MCF 10A (cell line): ENCODE measurements around the gene SLC4A3. TPM values are rescaled to one million over a fixed set of nuclear protein-coding genes. Genes with fewer than 3 reads are reported as not detected.

Experiments
- BruUV-seq: library from RNA; stranded (reverse); fragments of 400-500 nt; replicated peaks from 2 replicates; lab custom pipeline; 2021; lab: Mats Ljungman, UMichigan
- CTCF ChIA-PET: fragments of 300-600 bp; sonication (Branson Sonifier 250); formaldehyde crosslinking; extraction: SDS; loops from one replicate; lab custom pipeline; 2021; ENCODE audit warnings: antibody characterized with exemption, inconsistent platforms; lab: Yijun Ruan, JAX
- POLR2A ChIA-PET: fragments of 300-600, 350-650 bp; sonication (Branson Sonifier 250); formaldehyde crosslinking; extraction: SDS; loops from one replicate; lab custom pipeline; 2020; ENCODE audit warnings: antibody characterized with exemption, inconsistent platforms; lab: Yijun Ruan, JAX
- DNase-seq: peaks from one replicate; pipeline ENCODE4 v3.0.0-alpha.2; 2018; ENCODE audit not compliant: unreplicated experiment
- H3K27ac Mint-ChIP-seq: one replicate; pipeline ENCODE4 v1.8.0; 2022; ENCODE audit warnings: mild to moderate bottlenecking, low read depth, mixed read lengths; ENCODE audit not compliant: unreplicated experiment
- H3K27me3 Mint-ChIP-seq: one replicate; pipeline ENCODE4 v1.8.0; 2022; ENCODE audit warnings: mixed read lengths; ENCODE audit not compliant: insufficient read depth, unreplicated experiment
- H3K36me3 Mint-ChIP-seq: one replicate; pipeline ENCODE4 v1.8.0; 2022; ENCODE audit warnings: mild to moderate bottlenecking, moderate library complexity, mixed read lengths; ENCODE audit not compliant: insufficient read depth, unreplicated experiment
- H3K4me1 Mint-ChIP-seq: one replicate; pipeline ENCODE4 v1.8.0; 2022; ENCODE audit warnings: mixed read lengths; ENCODE audit not compliant: insufficient read depth, unreplicated experiment
- H3K4me3 Mint-ChIP-seq: one replicate; pipeline ENCODE4 v1.8.0; 2022; ENCODE audit warnings: mild to moderate bottlenecking, moderate library complexity, mixed read lengths; ENCODE audit not compliant: unreplicated experiment
- H3K9me3 Mint-ChIP-seq: one replicate; pipeline ENCODE4 v1.8.0; 2022; ENCODE audit warnings: mixed read lengths; ENCODE audit not compliant: unreplicated experiment
- intact Hi-C: fragments of 100-400 bp; cut with micrococcal nuclease; formaldehyde crosslinking; loops from 2 replicates; pipeline ENCODE4 v1.14.1; 2022
- total RNA-seq: library from RNA; stranded (reverse); gene quantifications from 2 replicates; pipeline ENCODE4 v1.2.3, GENCODE V29; 2022
- TF ChIP-seq, protein P1 (sequence below): fragments of 200-600 bp; IDR thresholded peaks from one replicate; pipeline ENCODE4 v1.8.0; 2022; ENCODE audit warnings: antibody characterized with exemption, mild to moderate bottlenecking; ENCODE audit not compliant: unreplicated experiment

Gene SLC4A3
- total RNA-seq, 1 experiment from 2014 or later = 4.7 TPM

DNA sequence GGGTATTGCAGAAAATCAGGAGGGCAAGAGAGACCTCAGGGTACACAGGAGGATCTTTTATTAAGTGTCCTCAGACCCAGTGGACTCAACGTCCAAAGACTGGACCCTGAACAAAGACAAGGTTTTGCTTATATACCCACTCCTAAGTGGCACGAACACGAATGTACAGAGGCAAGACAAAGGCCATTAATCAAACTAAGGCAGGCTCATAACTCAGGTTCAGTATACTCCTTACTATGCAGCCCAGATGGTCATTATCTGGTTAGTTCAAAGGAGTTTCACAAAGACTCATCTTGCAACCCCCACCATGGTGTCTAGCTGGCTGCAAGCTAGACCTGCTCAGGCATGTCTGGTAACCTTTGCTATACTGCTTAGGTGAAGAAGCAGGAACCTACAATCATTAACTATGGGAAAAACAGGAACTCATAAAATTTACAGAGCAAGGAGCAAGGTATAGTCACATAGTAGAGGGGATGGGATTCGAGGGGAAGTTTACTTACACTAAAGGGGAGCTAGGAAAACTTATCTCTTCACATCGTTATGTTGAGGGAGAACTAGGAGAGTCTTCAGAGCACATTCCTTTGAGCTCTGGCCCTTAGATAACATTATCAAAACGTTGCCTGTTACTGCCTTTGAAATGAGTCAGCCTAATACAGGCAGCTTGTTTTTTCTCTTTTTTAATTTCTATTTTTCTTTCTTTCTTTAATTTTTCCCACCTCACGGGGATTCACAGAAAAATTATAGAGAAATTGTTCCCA is 33.9 kb downstream of the SLC4A3 start:
- no TSS peak for BruUV-seq

DNA sequence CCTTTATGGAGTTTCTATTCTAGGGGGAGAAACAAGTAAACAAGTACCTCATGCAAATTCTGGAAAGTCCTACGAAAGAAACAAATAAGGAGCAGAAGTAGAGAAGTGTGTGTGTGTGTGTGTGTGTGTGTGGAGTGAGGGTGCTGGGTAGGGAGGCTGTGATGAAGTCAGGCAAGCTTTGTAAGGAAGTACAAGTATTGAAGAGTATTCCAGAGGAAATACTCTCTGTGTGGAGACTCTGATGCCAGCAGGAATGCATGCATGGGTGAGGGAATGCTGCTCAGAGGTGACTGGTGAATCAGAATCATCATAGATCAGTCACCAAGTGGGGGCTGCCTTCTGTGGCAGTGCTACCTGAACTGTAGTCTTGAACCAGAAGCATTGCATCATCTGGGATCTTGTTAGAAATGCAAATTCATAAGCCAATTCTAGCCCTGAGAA is 34.5 kb downstream of the SLC4A3 start:
- TF ChIP-seq, protein P1, sequence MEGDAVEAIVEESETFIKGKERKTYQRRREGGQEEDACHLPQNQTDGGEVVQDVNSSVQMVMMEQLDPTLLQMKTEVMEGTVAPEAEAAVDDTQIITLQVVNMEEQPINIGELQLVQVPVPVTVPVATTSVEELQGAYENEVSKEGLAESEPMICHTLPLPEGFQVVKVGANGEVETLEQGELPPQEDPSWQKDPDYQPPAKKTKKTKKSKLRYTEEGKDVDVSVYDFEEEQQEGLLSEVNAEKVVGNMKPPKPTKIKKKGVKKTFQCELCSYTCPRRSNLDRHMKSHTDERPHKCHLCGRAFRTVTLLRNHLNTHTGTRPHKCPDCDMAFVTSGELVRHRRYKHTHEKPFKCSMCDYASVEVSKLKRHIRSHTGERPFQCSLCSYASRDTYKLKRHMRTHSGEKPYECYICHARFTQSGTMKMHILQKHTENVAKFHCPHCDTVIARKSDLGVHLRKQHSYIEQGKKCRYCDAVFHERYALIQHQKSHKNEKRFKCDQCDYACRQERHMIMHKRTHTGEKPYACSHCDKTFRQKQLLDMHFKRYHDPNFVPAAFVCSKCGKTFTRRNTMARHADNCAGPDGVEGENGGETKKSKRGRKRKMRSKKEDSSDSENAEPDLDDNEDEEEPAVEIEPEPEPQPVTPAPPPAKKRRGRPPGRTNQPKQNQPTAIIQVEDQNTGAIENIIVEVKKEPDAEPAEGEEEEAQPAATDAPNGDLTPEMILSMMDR = no peak
- ChIA-PET CTCF (interaction anchor here (1.0 to 1.3 kb wide), 3 partner anchors 19 to 260 kb away, joined by 3 read pairs; no protein-coding TSS in a partner anchor), POLR2A (interaction anchor here (0.6 to 1.4 kb wide), 4 partner anchors 16 to 273 kb away, joined by 3 to 5 read pairs (median 4); no protein-coding TSS in a partner anchor)
- no TSS peak for BruUV-seq
- DNase-seq = no peak
- H3K4me1 Mint-ChIP-seq = no peaks in the 10 kb centered on the region
- no peaks in the 10 kb centered on the region for H3K36me3 Mint-ChIP-seq
- no peak overlapping the region for H3K27ac Mint-ChIP-seq
- intact Hi-C loops = no loop called here
- H3K27me3 Mint-ChIP-seq = no peaks in the 10 kb centered on the region
- H3K9me3 Mint-ChIP-seq = peaks cover 29% of the 10 kb centered on the region
- no peak overlapping the region for H3K4me3 Mint-ChIP-seq

More for the DNA sequence above, 33.9 kb downstream of the SLC4A3 start:
- no peaks in the 10 kb centered on the region for H3K27me3 Mint-ChIP-seq
- H3K4me1 Mint-ChIP-seq = peaks cover 5% of the 10 kb centered on the region
- CTCF ChIA-PET = interaction anchor here (1.1 to 1.3 kb wide), 3 partner anchors 24 to 259 kb away, joined by 3 read pairs; no protein-coding TSS in a partner anchor
- peaks cover 32% of the 10 kb centered on the region for H3K9me3 Mint-ChIP-seq
- no peak for DNase-seq
- POLR2A ChIA-PET = interaction anchor here (0.6 to 1.0 kb wide), 4 partner anchors 13 to 273 kb away, joined by 3 to 5 read pairs (median 4); no protein-coding TSS in a partner anchor
- TF ChIP-seq, protein P1 = no peak
- H3K27ac Mint-ChIP-seq = peak overlapping the region; percentile 44
- no peak overlapping the region for H3K4me3 Mint-ChIP-seq
- no peaks in the 10 kb centered on the region for H3K36me3 Mint-ChIP-seq
- intact Hi-C loops = no loop called here

DNA sequence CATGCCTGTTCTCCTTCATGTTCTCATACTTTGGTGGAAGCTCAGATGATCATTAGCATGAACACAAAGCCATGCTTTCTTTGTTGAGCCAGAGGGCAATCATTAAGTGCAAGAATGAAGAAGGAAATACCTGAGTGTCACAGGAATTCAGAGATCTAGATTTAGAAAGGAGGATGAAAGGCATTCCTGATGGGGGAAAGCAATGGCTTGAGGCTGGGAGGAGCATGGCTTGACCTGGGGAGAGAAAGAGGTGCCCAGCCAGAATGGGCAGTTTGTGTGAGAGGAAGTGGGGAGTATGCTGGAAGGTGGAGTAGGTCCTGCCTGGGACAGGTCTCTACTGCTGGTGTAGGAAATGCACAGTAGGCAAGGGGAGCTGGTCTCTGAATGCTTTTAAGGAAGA is 35.1 kb downstream of the SLC4A3 start:
- TF ChIP-seq, protein P1 = no peak
- DNase-seq = no peak

DNA sequence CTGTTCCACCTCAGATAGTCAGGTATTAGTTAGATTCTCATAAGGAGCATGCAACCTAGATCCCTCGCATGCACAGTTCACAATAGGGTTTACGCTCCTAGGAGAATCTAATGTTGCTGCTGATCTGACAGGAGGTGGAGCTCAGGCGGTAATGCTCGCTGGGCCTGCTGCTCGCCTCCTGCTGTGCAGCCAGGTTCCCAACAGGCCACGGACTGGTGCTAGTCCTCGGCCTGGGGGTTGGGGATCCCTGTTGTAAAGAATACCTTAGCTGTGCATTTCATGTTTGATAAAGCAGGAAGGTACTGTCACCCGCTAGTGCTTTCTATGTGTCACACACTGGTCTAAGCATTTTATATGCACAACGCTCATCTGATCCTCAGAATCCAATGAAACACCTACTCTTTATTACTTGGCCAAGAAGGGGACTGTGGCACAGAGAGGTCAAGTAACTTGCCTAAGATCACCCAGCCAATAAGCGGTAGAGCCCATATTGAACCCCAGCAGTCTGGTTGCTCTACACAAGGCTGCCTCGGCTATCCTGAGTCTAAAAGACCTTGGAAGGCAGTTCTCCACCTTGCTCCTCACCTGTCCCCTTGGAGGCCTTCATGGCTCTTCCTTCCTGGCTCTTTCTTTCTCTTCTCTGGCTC is 35.8 kb downstream of the SLC4A3 start:
- TF ChIP-seq, protein P1 = no peak
- Mint-ChIP-seq H3K9me3 (peaks cover 29% of the 10 kb centered on the region), H3K27ac (no peak overlapping the region), H3K4me1 (no peaks in the 10 kb centered on the region), H3K36me3 (no peaks in the 10 kb centered on the region), H3K27me3 (no peaks in the 10 kb centered on the region), H3K4me3 (no peak overlapping the region)
- CTCF ChIA-PET = no interaction called here
- BruUV-seq = no TSS peak
- POLR2A ChIA-PET = interaction anchor here (1.0 to 1.4 kb wide), 2 partner anchors 17 to 21 kb away, joined by 3 to 4 read pairs; no protein-coding TSS in a partner anchor
- DNase-seq = no peak
- intact Hi-C loops = no loop called here

More for the DNA sequence above, 35.1 kb downstream of the SLC4A3 start:
- intact Hi-C loops = no loop called here
- H3K27ac Mint-ChIP-seq = no peak overlapping the region
- H3K4me3 Mint-ChIP-seq = no peak overlapping the region
- no peaks in the 10 kb centered on the region for H3K4me1 Mint-ChIP-seq
- H3K9me3 Mint-ChIP-seq = peaks cover 29% of the 10 kb centered on the region
- ChIA-PET CTCF (interaction anchor here (1.0 to 1.2 kb wide), 2 partner anchors 20 to 260 kb away, joined by 3 read pairs; no protein-coding TSS in a partner anchor), POLR2A (interaction anchor here (1.0 to 1.4 kb wide), 2 partner anchors 17 to 22 kb away, joined by 3 to 4 read pairs; no protein-coding TSS in a partner anchor)
- no TSS peak for BruUV-seq
- H3K27me3 Mint-ChIP-seq = no peaks in the 10 kb centered on the region
- no peaks in the 10 kb centered on the region for H3K36me3 Mint-ChIP-seq
